Neural cell (in vitro differentiated cells): ENCODE data around the gene INSRR.

ENCODE experiments used
- EZH2 ChIP-seq: fragments of 200-600, 300-800 bp; shearing (Covaris generic), sonication (generic); IDR thresholded peaks from 2 replicates; pipeline ENCODE4 v1.6.1; 2014; ENCODE audit warnings: antibody characterized with exemption, low read length, borderline replicate concordance, mild to moderate bottlenecking; ENCODE audit not compliant: insufficient read depth, poor library complexity, severe bottlenecking
- MXI1 ChIP-seq: fragments of 450-650 bp; conservative IDR thresholded peaks from 2 replicates; pipeline ENCODE4 v1.6.1; 2014; ENCODE audit warnings: antibody characterized with exemption, mild to moderate bottlenecking; ENCODE audit not compliant: poor library complexity, severe bottlenecking
- POLR2AphosphoS5 ChIP-seq: IDR thresholded peaks from 2 replicates; pipeline ENCODE4 v1.6.1; 2012
- RAD21 ChIP-seq: fragments of 450-650 bp; conservative IDR thresholded peaks from 2 replicates; pipeline ENCODE4 v1.6.1; 2014; ENCODE audit warnings: antibody characterized with exemption, mild to moderate bottlenecking, moderate library complexity
- SMC3 ChIP-seq: fragments of 450-650 bp; conservative IDR thresholded peaks from 2 replicates; pipeline ENCODE4 v1.6.1; 2014; ENCODE audit warnings: antibody characterized with exemption, mild to moderate bottlenecking, moderate library complexity; ENCODE audit not compliant: poor library complexity
- TF ChIP-seq, protein P1 (sequence below): fragments of 450-650 bp; IDR thresholded peaks from 2 replicates; pipeline ENCODE4 v1.5.1; 2014; ENCODE audit warnings: antibody characterized with exemption, mild to moderate bottlenecking, moderate library complexity; ENCODE audit not compliant: poor library complexity, severe bottlenecking

DNA sequence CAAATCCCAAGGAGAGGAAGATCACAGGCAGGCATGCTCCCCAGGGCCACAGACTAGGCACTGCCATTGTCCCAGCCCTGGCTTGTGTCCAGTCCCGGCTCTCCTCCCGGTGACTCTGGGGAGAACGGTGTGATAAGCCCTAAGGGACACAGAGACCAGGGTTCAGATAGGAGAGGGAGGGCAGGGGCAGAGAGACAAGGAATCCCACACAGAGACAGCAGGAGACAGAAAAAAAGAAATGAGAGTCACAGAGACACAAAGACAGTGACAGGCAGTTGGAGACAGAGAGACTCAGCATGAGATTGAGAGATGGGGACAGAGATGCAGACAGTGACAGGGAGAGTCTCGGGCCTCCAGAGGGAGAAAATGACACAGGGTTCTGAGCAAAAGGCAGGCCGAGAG, 361 bp downstream of the INSRR start:
- TF ChIP-seq EZH2 = no peak
- TF ChIP-seq, protein P1, sequence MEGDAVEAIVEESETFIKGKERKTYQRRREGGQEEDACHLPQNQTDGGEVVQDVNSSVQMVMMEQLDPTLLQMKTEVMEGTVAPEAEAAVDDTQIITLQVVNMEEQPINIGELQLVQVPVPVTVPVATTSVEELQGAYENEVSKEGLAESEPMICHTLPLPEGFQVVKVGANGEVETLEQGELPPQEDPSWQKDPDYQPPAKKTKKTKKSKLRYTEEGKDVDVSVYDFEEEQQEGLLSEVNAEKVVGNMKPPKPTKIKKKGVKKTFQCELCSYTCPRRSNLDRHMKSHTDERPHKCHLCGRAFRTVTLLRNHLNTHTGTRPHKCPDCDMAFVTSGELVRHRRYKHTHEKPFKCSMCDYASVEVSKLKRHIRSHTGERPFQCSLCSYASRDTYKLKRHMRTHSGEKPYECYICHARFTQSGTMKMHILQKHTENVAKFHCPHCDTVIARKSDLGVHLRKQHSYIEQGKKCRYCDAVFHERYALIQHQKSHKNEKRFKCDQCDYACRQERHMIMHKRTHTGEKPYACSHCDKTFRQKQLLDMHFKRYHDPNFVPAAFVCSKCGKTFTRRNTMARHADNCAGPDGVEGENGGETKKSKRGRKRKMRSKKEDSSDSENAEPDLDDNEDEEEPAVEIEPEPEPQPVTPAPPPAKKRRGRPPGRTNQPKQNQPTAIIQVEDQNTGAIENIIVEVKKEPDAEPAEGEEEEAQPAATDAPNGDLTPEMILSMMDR = no peak
- TF ChIP-seq MXI1 = no peak
- TF ChIP-seq SMC3 = no peak
- no peak for TF ChIP-seq POLR2AphosphoS5
- no peak for TF ChIP-seq RAD21
